Measurements from ENCODE around the gene RNASE7.

Gene RNASE7

GRCh38 chr14:21043387-21043973 lies 1.3 kb downstream of the RNASE7 start:
- DNase-seq (ENCODE audit: low read depth, low spot score): no peak

- DNase-seq (ENCODE audit: low read depth, low spot score): no peak
Measured at GRCh38 chr14:21043974-21044618, 1.9 kb downstream of the RNASE7 start.

GRCh38 chr14:21047378-21047781 lies 5.2 kb downstream of the RNASE7 start:
- no peak for DNase-seq (ENCODE audit: low read depth, low spot score)

DNA sequence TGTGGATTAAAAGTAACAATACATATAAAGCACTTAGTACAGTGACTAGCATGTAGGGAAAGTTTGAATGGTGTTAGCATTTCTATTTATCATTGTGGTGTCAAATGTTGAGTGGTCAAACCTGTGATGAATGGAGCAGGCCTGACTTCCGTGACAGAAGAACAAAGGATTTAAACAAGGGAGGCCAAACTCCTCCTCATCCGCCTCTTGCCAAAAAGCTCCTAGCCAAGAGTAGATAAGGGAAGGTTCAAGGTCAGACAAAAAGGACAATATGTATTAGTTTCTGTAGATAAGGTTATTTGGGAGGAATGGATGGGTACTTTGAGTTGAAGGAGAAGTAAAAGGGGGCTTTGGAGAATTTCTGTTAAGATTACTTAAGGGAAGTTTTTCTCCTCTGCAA lies 6.5 kb downstream of the RNASE7 start:
- no peak for DNase-seq (ENCODE audit: low read depth, low spot score)

- no peak for DNase-seq (ENCODE audit: low read depth, low spot score)
Measured at GRCh38 chr14:21049271-21049673, 7.1 kb downstream of the RNASE7 start.

GRCh38 chr14:21050597-21050996 lies 8.4 kb downstream of the RNASE7 start:
- DNase-seq (ENCODE audit: low read depth, low spot score): no peak

- DNase-seq (ENCODE audit: low read depth, low spot score): no peak
Measured at GRCh38 chr14:21053184-21054122, 11.3 kb downstream of the RNASE7 start.

GRCh38 chr14:21054123-21054767 lies 12.1 kb downstream of the RNASE7 start:
- DNase-seq (ENCODE audit: low read depth, low spot score): no peak

DNA sequence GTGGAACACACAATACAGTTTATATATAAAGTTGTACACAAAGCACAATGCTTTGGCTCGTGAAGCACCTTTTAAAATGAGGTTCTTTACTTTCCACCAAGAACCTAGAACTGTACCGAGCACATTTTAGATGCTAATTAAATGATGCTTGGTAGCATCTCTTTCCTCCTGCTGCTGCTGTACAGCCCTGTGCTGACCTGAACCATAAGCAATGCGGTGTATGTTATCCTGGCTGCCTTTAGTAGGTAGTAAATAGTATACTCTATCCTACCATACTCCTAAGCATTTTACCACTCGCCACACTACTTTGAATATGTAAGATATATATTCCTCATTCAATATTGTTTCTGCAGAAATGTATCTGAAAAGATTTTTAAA lies 12.6 kb downstream of the RNASE7 start:
- no peak for DNase-seq (ENCODE audit: low read depth, low spot score)

DNA sequence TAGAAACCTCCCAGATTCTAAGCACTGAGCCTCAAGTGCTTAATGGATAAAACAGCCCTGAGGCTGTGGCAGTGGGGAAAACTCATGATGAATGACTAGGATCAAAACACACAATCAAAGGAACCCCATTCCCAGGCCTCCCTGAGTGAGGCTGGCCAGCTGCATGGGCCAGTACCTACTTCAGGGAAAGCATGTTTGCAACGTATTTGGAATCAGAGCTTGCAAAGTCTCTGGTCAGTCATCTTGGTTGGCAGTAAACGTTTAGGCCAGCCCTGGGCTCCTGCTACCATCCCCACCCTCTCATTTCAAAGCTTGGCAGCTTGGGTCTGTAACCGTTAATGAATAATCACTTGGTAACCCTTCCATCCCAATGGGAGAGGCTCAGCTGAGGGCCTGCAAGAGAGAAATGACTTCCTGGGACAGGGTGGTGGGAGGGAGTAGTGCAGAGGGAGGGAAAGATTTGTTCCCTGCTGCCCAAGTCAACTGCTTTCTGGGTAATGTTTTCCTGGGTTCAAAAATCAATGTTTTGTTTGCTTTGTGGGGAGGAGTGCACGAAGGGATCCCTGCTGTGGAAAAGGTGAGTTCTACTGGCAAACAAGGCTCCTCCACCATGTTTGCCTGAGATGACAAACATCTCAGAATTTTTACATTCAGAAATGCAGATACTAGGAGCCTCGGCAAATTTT lies 13.4 kb downstream of the RNASE7 start:
- no peak for DNase-seq (ENCODE audit: low read depth, low spot score)

DNA sequence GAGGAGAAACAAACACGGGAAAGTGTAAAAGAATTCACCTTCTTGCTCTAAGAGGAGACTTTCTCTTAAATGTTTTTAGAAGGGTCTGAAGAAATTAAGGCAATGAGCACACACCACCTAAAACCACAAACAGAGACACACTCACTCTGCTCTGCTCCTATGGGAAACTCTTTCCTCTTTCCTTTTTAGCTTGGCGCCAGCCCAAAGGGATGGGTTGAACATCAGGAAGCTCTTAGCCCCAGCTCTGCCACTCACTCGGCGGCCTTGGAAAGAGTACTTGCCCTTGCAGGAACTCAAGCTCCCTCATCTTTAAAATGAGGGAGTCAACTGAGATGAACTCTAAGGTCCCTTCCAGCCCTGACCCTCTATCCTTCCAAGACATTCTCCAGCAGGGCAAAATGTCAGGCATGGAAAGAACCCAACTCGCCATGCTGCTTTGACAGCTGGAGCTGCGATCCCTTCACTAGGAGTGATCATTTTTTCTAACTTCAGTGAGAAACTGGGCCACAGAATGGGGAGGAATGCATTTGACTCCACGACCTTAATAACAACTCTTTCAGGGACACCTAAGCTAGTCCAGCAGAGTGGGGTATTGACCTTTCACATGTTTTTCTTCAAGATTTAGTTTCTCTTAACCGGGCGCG lies 14.5 kb downstream of the RNASE7 start:
- no peak for DNase-seq (ENCODE audit: low read depth, low spot score)

DNA sequence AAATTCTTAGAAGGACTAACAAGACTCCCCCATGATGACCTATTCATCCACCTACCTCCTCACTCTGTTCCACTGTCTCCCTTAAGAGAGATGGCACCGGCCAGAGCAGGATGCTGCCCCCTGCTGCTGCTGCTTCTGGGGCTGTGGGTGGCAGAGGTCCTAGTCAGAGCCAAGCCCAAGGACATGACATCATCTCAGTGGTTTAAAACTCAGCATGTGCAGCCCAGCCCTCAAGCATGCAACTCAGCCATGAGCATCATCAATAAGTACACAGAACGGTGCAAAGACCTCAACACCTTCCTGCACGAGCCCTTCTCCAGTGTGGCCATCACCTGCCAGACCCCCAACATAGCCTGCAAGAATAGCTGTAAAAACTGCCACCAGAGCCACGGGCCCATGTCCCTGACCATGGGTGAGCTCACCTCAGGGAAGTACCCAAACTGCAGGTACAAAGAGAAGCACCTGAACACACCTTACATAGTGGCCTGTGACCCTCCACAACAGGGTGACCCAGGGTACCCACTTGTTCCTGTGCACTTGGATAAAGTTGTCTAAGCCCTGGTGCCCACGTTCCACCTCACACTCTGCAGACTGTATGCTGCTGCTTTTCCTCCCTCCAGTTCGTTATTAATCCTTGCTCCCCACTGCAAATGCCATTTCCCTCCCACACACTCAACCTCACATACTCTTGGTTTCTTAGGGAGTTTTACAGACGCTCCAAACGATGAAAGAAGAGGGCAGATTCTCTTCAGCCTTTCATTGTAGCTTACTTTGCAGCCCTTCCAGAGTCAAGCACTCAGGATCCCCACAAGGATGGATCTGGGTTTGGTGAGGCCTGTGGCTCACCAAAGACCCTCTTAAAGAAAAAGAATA lies 15.9 kb downstream of the RNASE7 start, which contains the start of gene RNASE8:
Gene RNASE8 (plus strand): TSS at position 20 of the 873 bp plus-strand sequence. CDS start 71 bp downstream, at position 91.
- DNase-seq (ENCODE audit: low read depth, low spot score): no peak

DNA sequence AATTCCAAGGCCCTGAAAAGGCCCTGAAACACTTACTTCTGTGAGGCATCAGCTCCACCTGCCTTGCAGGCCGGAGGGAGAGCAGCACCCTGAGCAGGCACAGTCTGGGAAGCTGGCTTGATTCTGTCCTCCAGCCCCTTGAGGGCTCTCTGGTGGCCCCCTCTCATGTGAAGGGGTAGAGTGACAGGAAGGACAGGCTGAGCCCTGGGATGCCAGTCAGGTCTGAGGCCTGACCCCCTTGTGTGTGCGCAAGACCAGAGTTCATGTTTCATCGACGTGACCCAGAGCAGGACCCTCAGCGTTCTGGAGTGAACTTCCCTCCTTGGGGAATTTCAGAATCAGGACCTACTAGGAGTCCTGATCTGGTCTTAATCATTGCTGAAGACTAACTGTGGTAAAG lies 16.7 kb downstream of the RNASE7 start:
- DNase-seq (ENCODE audit: low read depth, low spot score): no peak

DNA sequence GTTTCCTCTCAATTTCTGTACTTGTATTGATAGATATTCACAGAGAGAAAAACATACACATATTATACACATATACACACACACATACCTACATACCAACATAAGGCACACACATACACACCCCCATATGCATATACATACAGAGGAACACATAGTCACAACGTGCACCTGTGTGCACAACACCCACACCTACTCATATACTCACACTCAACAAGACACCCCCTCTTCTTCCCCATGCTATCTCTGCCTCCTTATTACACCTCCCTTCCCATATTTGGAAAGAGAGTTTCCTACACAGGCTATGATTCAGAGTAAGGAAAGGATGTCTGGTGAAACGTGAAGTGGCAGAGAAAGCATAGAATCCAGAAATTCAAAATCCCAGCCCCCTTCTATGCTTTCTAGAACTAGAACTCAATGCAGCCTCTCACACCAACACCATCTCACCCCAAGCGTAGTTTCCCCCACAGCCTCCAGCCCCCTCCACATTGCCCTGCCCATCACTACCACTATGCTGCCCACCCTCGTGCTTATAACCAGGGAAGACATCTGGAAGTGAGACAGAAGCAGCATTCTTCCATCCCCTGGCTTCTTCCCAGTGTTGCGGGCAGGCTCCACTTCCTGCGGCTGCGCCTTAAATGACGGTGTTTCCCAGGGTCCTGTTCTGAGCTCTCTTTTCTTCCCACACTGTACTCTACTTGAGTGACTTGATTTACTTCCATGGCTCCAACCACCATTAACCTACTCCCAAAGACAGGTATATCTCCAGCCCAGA lies 17.9 kb downstream of the RNASE7 start:
- DNase-seq (ENCODE audit: low read depth, low spot score): no peak

- no peak for DNase-seq (ENCODE audit: low read depth, low spot score)
Measured at GRCh38 chr14:21060614-21061346, 18.6 kb downstream of the RNASE7 start.

GRCh38 chr14:21061347-21061668 lies 19.1 kb downstream of the RNASE7 start:
- DNase-seq (ENCODE audit: low read depth, low spot score): no peak

DNA sequence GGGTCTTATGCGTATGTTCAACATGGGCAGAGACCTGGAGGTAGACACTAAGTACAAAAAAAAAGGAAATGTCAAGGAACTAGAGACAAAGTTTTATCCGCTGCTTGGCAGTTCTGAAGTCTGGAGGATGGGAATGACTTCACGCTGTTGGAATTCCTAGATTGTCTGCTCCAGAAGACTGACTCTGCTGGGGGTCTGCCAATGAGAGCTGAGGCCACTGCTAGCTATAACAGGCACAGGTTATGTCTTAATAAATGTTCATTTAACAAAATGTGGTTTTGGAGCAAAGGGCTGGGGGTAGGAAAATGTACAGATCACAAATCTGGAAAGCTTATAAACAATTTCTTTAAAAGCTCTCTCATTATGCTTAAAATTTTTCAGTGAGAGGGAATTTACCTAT lies 21.3 kb downstream of the RNASE7 start:
- no peak for DNase-seq (ENCODE audit: low read depth, low spot score)

- DNase-seq (ENCODE audit: low read depth, low spot score): no peak
Measured at GRCh38 chr14:21066882-21067502, 24.8 kb downstream of the RNASE7 start.

All from iPS DF 19.7 (cell line).